ENCODE data around the gene PRPF40A. TPM values are rescaled to one million over a fixed set of nuclear protein-coding genes. Genes with fewer than 3 reads are reported as not detected.

PRPF40A gene
- total RNA-seq, 1 donor from 2014 or later = 96.8 TPM

GRCh38 chr2:152615177-152615576, 102.1 kb downstream of the PRPF40A start:
- DNase-seq = no peak

GRCh38 chr2:152613235-152613634, 104.0 kb downstream of the PRPF40A start:
- no peak for DNase-seq

- peak; percentile 40 for DNase-seq
Measured at GRCh38 chr2:152611458-152612231, 105.6 kb downstream of the PRPF40A start.

GRCh38 chr2:152609699-152610098, 107.6 kb downstream of the PRPF40A start:
- DNase-seq = no peak

GRCh38 chr2:152609154-152609553, 108.1 kb downstream of the PRPF40A start:
- no peak for DNase-seq

- no peak for DNase-seq
Measured at GRCh38 chr2:152607793-152608300, 109.4 kb downstream of the PRPF40A start.

- no peak for DNase-seq
Measured at GRCh38 chr2:152606941-152607340, 110.3 kb downstream of the PRPF40A start.

GRCh38 chr2:152606081-152606480, 111.2 kb downstream of the PRPF40A start:
- no peak for DNase-seq

- DNase-seq = no peak
Measured at GRCh38 chr2:152603166-152603565, 114.1 kb downstream of the PRPF40A start.

GRCh38 chr2:152602750-152603149, 114.5 kb downstream of the PRPF40A start:
- DNase-seq = no peak

Other genes starting within 250 kb of the PRPF40A start
- gene ARL6IP6, start 1.2 kb upstream of the PRPF40A start, total RNA-seq = 18.4 TPM

Data from skin of body (tissue), 2 donors.